Parathyroid adenoma (tissue), 2 donors: ENCODE data around the gene TRIL.

Source experiments
- H2AFZ ChIP-seq: fragments of 300-600 bp; sonication (generic); one replicate; pipeline ENCODE4 v1.7.0; 2017; ENCODE audit warnings: antibody characterized with exemption, mild to moderate bottlenecking
- H3K27ac ChIP-seq: fragments of 300-600 bp; sonication (generic); one replicate; pipeline ENCODE4 v1.7.0; 2017
- H3K27me3 ChIP-seq: fragments of 300-600 bp; sonication (generic); one replicate; pipeline ENCODE4 v1.7.0; 2017; ENCODE audit warnings: low read length; ENCODE audit not compliant: control insufficient read depth, insufficient read depth
- H3K36me3 ChIP-seq: fragments of 300-600 bp; sonication (generic); one replicate; pipeline ENCODE4 v1.7.0; 2017; ENCODE audit warnings: low read length; ENCODE audit not compliant: control insufficient read depth, insufficient read depth
- H3K4me1 ChIP-seq: fragments of 300-600 bp; sonication (generic); one replicate; pipeline ENCODE4 v1.7.0; 2017; ENCODE audit warnings: control low read depth
- H3K4me2 ChIP-seq: fragments of 300-600 bp; sonication (generic); one replicate; pipeline ENCODE4 v1.7.0; 2017; ENCODE audit warnings: low read length
- H3K4me3 ChIP-seq: fragments of 300-600 bp; sonication (generic); one replicate; pipeline ENCODE4 v1.7.0; 2017; ENCODE audit warnings: low read depth, low read length
- H3K79me2 ChIP-seq: fragments of 300-600 bp; sonication (generic); one replicate; pipeline ENCODE4 v1.7.0; 2017; ENCODE audit warnings: control low read depth
- H3K9ac ChIP-seq: fragments of 300-600 bp; sonication (generic); one replicate; pipeline ENCODE4 v1.7.0; 2017; ENCODE audit warnings: mild to moderate bottlenecking
- H3K9me3 ChIP-seq: fragments of 300-600 bp; sonication (generic); one replicate; pipeline ENCODE4 v1.7.0; 2017; ENCODE audit warnings: low read length; ENCODE audit not compliant: control insufficient read depth
- TF ChIP-seq, protein P1 (sequence below): fragments of 300-600 bp; sonication (generic); IDR thresholded peaks from one replicate; pipeline ENCODE4 v1.7.0; 2017; ENCODE audit warnings: antibody characterized with exemption, mild to moderate bottlenecking
- donor health status: primary hyperparathyroidism.

Gene TRIL

DNA sequence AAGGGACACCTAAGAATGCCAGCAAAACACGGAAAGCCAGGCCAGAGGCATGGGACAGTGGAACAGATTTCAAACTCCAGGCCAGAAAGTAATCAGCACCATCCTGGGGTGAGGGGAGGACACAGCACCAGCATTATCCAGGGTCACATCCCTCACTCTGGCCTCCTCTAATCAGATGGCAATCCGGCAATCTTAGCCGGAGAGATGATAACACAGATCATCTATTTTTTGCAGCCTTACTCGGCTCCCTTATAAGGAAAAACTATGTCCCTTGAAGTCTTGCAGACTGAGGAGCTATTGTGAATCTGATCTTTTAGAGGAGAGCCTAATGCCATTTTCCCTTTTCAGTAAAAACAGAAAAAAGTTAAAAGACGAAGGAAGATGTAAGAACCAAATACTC lies 16.5 kb downstream of the TRIL start:
- Histone ChIP-seq H3K9ac (no peak overlapping the region), H2AFZ (peak overlapping the region; percentile 16), H3K36me3 (no peaks in the 10 kb centered on the region), H3K4me1 (peaks cover 12% of the 10 kb centered on the region), H3K9me3 (no peaks in the 10 kb centered on the region), H3K4me2 (peak overlapping the region; percentile 16), H3K27ac (peak overlapping the region; percentile 57), H3K79me2 (no peaks in the 10 kb centered on the region), H3K4me3 (no peak overlapping the region), H3K27me3 (no peaks in the 10 kb centered on the region)
- TF ChIP-seq, protein P1, sequence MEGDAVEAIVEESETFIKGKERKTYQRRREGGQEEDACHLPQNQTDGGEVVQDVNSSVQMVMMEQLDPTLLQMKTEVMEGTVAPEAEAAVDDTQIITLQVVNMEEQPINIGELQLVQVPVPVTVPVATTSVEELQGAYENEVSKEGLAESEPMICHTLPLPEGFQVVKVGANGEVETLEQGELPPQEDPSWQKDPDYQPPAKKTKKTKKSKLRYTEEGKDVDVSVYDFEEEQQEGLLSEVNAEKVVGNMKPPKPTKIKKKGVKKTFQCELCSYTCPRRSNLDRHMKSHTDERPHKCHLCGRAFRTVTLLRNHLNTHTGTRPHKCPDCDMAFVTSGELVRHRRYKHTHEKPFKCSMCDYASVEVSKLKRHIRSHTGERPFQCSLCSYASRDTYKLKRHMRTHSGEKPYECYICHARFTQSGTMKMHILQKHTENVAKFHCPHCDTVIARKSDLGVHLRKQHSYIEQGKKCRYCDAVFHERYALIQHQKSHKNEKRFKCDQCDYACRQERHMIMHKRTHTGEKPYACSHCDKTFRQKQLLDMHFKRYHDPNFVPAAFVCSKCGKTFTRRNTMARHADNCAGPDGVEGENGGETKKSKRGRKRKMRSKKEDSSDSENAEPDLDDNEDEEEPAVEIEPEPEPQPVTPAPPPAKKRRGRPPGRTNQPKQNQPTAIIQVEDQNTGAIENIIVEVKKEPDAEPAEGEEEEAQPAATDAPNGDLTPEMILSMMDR, result no peak

DNA sequence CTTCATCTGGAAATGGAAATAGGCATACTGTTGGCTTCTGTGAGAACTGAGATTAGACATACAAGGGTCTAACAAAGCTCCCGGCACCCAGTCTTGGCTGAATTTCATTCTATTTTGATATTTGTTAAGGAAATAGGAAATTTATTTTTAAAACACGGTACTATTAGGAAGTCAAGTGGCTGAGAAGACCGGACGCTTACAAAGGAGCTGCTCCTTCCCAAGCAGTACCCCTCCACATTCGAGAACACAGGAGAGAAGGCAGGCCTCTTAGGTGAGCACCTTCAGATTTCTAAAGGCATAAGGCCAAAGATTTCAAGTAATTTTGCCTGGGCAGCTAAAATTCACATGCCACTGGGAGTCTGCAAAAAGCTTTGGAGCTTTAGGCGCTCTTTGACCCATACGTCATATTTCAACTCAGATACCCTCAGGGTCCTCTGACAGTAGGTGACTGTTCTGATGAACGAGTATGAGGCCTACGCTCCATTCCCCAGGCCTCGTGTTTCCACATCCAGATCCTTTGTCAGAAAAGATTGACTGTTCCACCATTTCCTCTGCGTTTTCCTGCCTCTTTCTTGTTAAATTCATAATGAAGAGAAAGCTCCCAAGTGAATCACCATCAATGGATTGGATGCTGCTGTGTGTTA lies 17.3 kb downstream of the TRIL start:
- Histone ChIP-seq H2AFZ (no peak overlapping the region), H3K79me2 (no peaks in the 10 kb centered on the region), H3K4me3 (no peak overlapping the region), H3K9ac (no peak overlapping the region), H3K9me3 (no peaks in the 10 kb centered on the region), H3K27ac (peak overlapping the region; percentile 57), H3K27me3 (no peaks in the 10 kb centered on the region), H3K4me1 (peaks cover 12% of the 10 kb centered on the region), H3K36me3 (no peaks in the 10 kb centered on the region), H3K4me2 (no peak overlapping the region)
- TF ChIP-seq, protein P1, result no peak

DNA sequence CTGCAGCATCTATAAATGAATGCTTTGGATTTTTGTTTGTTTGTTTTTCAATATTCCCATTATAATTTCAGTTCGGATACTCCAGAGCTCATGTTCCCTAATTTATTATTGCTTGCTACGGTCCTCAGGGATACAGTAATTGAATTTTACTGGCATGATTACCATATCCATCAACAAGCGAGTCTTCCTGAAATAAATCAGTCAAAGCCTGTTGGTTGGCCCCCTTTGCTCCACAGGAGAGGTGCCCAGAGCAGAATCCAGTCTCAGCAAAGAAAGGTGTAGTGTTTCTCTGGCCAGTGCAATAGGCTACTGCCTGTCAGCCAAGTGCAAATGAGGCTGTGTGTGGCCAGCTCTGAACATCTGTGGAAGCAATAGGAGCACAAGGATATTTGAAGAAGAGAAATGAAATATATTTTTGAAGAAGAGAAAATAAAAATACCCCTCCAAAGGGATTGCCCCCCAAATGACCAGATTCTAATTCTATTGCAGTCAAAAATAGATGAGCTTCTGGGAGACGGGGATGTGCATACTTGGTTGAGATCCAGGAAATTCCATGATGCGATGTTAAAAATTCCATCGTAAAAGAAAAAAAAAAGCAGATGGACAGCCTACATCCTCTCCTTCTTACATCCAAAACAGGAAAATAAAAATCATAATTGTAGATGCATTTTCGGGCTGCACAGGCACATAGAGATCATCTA lies 18.1 kb downstream of the TRIL start:
- no peak overlapping the region for H3K4me3 ChIP-seq
- peaks cover 12% of the 10 kb centered on the region for H3K4me1 ChIP-seq
- no peaks in the 10 kb centered on the region for H3K9me3 ChIP-seq
- H3K27me3 ChIP-seq, result no peaks in the 10 kb centered on the region
- H2AFZ ChIP-seq, result no peak overlapping the region
- no peak overlapping the region for H3K9ac ChIP-seq
- H3K27ac ChIP-seq, result no peak overlapping the region
- no peak overlapping the region for H3K4me2 ChIP-seq
- no peaks in the 10 kb centered on the region for H3K79me2 ChIP-seq
- no peaks in the 10 kb centered on the region for H3K36me3 ChIP-seq
- TF ChIP-seq, protein P1, result no peak

DNA sequence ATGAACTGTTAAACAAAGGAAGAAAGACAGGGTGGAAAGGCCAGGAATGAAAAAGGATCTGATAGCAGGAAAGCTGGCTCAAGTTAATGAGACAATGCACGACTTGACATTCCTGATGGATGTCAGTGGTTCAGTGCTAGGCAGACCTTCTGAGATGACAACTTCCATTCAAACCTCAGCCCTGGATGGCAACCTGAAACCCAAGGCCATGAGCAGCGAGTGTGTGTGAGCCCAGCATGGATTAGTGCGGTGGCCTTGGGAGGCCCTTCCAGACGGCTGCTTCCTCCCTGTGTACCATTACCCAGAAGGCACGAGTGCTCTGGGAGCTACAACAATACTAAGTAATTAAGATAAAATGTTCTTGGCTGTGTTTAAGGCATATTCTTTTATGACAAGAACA lies 18.8 kb downstream of the TRIL start:
- TF ChIP-seq, protein P1, result no peak
- H3K36me3 ChIP-seq, result no peaks in the 10 kb centered on the region
- H3K4me3 ChIP-seq, result no peak overlapping the region
- H2AFZ ChIP-seq, result no peak overlapping the region
- peaks cover 12% of the 10 kb centered on the region for H3K4me1 ChIP-seq
- H3K27ac ChIP-seq, result no peak overlapping the region
- no peaks in the 10 kb centered on the region for H3K27me3 ChIP-seq
- no peaks in the 10 kb centered on the region for H3K79me2 ChIP-seq
- no peak overlapping the region for H3K9ac ChIP-seq
- H3K4me2 ChIP-seq, result no peak overlapping the region
- H3K9me3 ChIP-seq, result no peaks in the 10 kb centered on the region
